Measurements from ENCODE around the gene CACNG4.

The CACNG4 gene

DNA sequence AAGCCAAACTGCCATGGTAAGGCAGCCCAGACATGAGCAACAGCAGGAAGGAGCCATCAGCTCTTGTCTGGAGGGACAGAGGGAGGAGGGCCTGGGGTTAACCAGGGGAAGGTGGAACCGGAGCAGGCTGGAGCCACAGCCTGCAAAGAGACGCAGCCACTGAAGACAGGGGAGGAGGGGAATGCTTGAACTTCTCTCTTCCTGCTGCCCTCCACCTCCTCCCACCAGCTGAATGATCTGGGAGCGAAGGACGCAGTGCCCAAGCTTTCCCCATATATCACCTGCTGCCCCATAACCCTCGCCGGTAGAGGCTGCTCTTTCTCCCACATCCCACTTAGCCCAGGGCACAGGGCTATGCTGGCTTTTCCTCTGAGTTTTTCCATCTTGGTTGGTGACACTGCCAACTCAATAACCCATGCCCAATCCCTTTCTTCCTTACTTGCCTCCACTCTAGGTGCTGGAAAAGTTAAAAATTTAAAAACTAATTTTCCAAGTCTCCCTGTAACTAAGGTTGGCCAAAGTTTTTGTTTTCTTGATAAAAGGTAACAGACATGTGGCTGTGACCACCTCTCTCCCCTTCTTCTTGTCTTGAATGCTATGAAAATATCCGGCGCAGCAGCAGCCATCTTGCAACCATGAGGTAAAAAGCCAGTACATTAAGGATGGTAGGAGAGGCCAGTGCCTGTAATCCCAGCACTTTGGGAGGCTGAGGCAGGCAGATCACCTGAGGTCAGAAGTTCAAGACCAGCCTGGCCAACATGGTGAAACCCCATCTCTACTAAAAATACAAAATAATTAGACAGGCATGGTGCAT lies 21.8 kb upstream of the CACNG4 start:
- Histone ChIP-seq H3K36me3 (ENCODE audit: control insufficient read depth, low read length) (no peaks in the 10 kb centered on the region), H4K20me1 (ENCODE audit: control insufficient read depth, insufficient read depth, low read depth, low read length) (no peaks in the 10 kb centered on the region), H3K4me2 (ENCODE audit: low read length) (no peak overlapping the region), H3K4me3 (ENCODE audit: low read length) (no peak overlapping the region), H3F3A (ENCODE audit: control insufficient read depth, insufficient read depth) (no peaks in the 10 kb centered on the region), H3K27ac (ENCODE audit: low read depth, low read length) (no peak overlapping the region), H3K27me3 (ENCODE audit: control insufficient read depth, low read length) (peaks cover 34% of the 10 kb centered on the region), H3K79me2 (ENCODE audit: control insufficient read depth, low read length) (no peaks in the 10 kb centered on the region), H3K9me2 (replicated peaks; ENCODE audit: control insufficient read depth, low read length) (no peaks in the 10 kb centered on the region), H3K4me1 (ENCODE audit: control insufficient read depth, low read length) (no peaks in the 10 kb centered on the region), H3K9me3 (ENCODE audit: control insufficient read depth, insufficient read depth, low read length) (no peaks in the 10 kb centered on the region; the same call in 1 of the 2 replicates)
- no peak for TF ChIP-seq EZH2phosphoT487 (IDR thresholded peaks at IDR 0.05; ENCODE audit: borderline replicate concordance, low read length)
- no peak for TF ChIP-seq CTCF (IDR thresholded peaks at IDR 0.05; ENCODE audit: low read depth, low read length, poor library complexity, severe bottlenecking)

- Histone ChIP-seq H3K9me3 (ENCODE audit: control insufficient read depth, insufficient read depth, low read length) (no peaks in the 10 kb centered on the region), H3K4me2 (ENCODE audit: low read length) (no peak overlapping the region), H3K79me2 (ENCODE audit: control insufficient read depth, low read length) (no peaks in the 10 kb centered on the region), H3K27ac (ENCODE audit: low read depth, low read length) (no peak overlapping the region), H3K4me1 (ENCODE audit: control insufficient read depth, low read length) (no peaks in the 10 kb centered on the region), H3K27me3 (ENCODE audit: control insufficient read depth, low read length) (peaks cover 37% of the 10 kb centered on the region), H3K36me3 (ENCODE audit: control insufficient read depth, low read length) (no peaks in the 10 kb centered on the region), H3F3A (ENCODE audit: control insufficient read depth, insufficient read depth) (no peaks in the 10 kb centered on the region), H3K4me3 (ENCODE audit: low read length) (no peak overlapping the region), H3K9me2 (replicated peaks; ENCODE audit: control insufficient read depth, low read length) (no peaks in the 10 kb centered on the region), H4K20me1 (ENCODE audit: control insufficient read depth, insufficient read depth, low read depth, low read length) (no peaks in the 10 kb centered on the region)
- TF ChIP-seq EZH2phosphoT487 (IDR thresholded peaks at IDR 0.05; ENCODE audit: borderline replicate concordance, low read length) = no peak
- no peak for TF ChIP-seq CTCF (IDR thresholded peaks at IDR 0.05; ENCODE audit: low read depth, low read length, poor library complexity, severe bottlenecking)
Measured at GRCh38 chr17:66943484-66943883, 21.0 kb upstream of the CACNG4 start.

GRCh38 chr17:66944351-66945146 lies 20.0 kb upstream of the CACNG4 start:
- Histone ChIP-seq H3K79me2 (ENCODE audit: control insufficient read depth, low read length) (no peaks in the 10 kb centered on the region), H3K4me3 (ENCODE audit: low read length) (no peak overlapping the region), H3F3A (ENCODE audit: control insufficient read depth, insufficient read depth) (no peaks in the 10 kb centered on the region), H3K9me2 (replicated peaks; ENCODE audit: control insufficient read depth, low read length) (no peaks in the 10 kb centered on the region), H3K9me3 (ENCODE audit: control insufficient read depth, insufficient read depth, low read length) (no peaks in the 10 kb centered on the region), H3K27me3 (ENCODE audit: control insufficient read depth, low read length) (peaks cover 37% of the 10 kb centered on the region), H4K20me1 (ENCODE audit: control insufficient read depth, insufficient read depth, low read depth, low read length) (no peaks in the 10 kb centered on the region), H3K4me2 (ENCODE audit: low read length) (no peak overlapping the region), H3K4me1 (ENCODE audit: control insufficient read depth, low read length) (no peaks in the 10 kb centered on the region), H3K36me3 (ENCODE audit: control insufficient read depth, low read length) (no peaks in the 10 kb centered on the region), H3K27ac (ENCODE audit: low read depth, low read length) (no peak overlapping the region)
- TF ChIP-seq EZH2phosphoT487 (IDR thresholded peaks at IDR 0.05; ENCODE audit: borderline replicate concordance, low read length) (no peak), CTCF (IDR thresholded peaks at IDR 0.05; ENCODE audit: low read depth, low read length, poor library complexity, severe bottlenecking) (no peak)
